Fibroblast of upper back skin (primary cell): ENCODE measurements around the gene ARHGAP30.
A peak's percentile ranks its signal among the peaks of the same experiment; 100 is the strongest.

ENCODE experiments used
- DNase-seq: peaks from one replicate; pipeline ENCODE4 v3.0.0-alpha.2; 2013

ARHGAP30 gene

DNA sequence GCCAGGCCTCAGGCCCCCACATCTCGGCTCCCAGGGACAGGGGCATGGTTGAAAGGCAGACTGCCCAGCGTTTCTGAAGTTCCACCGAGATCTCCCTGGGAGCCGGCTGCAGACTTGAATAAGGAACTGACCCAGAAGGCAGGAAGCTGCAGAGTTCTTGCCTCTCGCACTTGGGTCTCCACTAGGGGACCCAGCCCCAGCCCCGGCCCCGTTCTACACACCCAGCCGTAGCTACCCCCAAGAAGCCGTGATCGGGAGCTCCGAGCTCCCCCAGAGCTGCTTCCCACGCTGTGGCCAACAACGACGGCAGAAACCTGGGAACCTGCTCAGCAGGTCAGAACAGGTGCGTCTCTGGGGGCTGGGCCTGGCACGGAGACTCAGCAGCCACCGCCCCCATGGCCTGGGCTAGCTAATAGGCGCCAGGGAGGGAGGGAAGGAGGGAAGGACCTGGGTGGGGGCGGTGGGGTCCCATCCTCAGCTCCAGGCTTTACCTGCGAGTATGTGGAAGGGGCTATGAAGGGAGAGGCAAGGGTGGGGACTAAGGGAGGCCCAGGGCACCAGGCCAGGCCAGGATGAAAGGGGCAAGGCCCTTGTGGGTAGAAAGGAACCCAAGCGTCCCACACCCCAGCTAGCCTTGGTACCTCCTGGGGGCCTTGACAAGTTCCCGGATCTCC is 19.7 kb upstream of the ARHGAP30 start, which contains the start of gene NECTIN4:
TSS of gene NECTIN4 (minus strand) at position 308 of the 674 bp plus-strand sequence. CDS start at position 46, 262 bp downstream.
- no peak for DNase-seq

DNA sequence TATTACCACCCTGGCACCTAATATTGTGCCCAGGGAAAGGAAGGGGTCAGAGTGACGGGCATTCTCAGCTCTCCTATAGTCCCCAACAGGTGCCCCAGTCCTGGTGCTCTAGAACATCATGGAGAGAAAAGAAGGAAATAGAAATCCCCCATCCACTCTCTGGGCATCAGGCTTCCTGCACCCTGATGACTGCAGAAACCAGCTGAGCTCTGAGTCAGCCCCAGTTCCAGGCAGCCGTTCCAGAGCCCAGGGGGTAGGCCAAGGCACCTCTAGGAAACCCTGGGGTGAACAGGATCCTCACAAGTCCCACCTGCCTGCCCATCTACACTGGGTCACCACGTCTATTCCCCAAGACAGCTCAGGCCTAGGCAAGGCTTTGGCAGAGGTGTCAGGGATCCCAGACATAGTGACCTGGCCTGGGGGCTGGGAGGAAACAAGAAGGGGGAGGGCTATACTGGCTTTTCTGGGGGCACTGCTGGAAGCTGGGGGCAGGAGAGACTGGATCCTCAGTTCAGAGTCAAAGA is 19.0 kb upstream of the ARHGAP30 start:
- no peak for DNase-seq

DNA sequence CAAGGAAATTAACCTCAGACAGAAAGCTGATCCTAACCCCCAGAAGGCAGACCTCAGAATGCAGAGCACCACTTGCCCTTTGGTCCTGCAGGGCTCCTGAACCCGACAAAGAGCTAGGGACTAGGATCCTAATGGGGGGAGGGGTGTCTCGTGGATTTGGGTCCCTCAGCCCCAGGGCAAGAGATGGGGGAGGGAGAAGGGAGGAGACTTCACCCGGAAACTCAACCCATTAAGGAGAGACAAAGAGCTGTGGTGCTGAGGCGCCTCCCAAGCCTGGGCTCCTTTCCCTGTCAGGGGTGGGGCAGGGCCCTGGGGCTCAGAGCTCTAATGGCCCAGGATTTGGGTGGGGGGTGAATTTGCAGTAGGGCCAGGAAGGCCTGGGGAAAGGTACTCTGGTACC is 16.8 kb upstream of the ARHGAP30 start:
- DNase-seq, result no peak

DNA sequence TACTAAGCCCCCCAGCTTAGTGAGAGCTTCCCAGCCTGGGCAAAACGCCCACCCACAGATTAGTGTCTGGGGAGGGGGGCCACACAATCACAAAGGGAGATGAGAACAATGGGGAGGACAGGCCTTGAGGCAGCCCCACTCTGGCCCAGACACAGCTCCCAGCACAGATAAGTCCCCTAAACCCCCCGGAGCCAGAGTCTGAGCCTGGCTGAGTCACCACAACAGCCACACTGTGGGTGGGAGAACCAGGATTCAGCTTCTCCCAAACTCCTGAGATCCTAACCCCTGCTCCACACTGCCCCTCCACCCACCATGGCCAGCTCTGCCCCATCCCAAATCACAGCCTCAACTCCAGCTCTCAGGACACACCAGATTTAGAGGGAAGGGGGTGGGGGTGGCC is 15.5 kb upstream of the ARHGAP30 start:
- peak; percentile 44 for DNase-seq

DNA sequence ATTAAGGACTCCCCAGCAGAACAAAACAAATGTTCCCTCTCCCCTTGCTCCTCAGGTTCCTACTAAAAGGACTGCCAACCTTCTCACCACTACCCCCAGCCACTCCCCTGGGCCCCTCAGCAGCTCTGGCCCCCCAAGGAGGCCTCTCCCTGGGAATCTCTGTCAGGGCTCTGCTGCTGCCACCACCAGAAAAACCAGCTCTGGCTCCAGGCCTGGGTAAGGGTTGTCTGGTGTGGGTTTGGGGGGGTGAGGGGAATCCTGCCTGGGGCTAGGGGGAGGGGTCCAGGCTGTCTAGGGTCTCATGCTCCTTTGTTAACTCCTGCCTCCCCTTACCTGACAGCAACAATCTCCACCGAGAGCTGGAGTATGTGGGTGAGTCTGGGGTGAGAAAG is 14.9 kb upstream of the ARHGAP30 start:
- DNase-seq, result no peak

DNA sequence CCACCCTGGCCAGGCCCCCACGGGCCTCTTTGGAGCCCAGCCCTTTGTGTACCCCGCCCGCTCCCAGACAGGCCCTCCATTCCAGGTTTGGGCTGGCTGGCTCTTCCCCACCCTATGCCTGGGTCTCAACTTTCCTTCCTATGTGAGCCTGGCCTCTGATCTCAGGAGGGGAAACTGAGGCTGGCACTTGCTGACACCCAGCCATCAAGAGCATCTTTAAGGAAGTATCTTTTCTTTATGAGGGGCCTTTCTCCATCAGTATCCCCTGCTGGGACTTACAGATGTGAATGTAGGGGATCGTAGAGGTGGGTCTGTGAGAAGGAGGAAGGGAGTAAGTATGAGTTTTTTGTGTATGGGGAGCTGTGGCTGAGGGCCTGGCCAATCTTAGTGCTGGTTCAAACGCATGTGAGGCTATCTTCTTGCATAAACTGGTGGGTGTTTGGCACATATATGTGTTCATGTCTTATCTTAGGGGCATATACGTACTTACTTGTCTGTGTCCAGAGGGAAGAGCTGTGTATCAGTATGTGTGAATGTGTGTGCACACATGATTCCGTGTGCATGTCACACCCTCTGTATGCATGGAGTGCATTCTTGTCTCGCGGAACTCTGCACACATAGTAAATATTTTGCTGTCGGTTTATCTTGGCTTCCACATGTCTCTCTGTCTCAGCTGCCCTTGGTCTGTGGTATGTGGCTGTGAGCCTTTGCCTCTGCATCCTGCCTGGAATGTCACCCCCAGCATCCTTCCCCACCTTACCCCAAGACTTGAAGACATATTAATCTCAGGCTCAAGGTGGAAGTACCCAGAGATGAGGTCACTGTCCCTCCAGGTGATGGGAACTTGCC is 14.3 kb upstream of the ARHGAP30 start:
- no peak for DNase-seq

DNA sequence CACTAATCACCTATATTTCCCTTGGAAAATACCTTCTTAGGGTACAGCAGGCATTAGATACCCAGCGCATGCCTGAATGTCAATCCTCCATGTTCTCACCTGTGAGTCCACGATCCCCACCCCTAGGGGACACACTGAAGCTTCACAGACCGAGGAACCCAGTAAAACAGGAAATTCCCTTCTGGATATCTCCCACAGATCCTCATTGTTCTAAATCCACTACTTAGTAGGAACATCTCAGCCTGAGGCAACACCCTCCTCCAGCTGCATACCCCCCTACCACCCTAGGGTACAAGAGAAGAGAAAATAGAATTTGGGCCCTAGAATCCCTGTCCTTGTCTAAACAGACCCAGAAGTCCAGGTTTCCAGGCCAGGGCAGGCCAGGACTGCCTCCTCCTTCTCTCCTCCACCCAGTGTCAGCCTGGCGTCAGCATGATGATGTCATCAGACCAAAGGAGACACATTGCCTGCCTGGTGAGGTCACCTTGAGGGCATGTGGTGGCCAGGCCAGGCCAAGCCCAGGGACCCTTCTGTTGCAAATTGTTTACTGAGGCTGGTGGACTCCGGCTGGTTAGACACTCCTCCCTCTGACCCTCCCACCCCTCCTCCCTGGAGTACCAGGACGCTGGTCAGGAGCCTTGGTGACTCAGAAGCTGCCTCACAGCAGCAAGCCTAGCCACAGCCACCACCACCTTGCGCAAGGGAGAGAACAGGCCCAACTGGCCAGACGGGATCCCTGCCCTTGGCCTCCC is 13.5 kb upstream of the ARHGAP30 start:
- peak; percentile 87 for DNase-seq

DNA sequence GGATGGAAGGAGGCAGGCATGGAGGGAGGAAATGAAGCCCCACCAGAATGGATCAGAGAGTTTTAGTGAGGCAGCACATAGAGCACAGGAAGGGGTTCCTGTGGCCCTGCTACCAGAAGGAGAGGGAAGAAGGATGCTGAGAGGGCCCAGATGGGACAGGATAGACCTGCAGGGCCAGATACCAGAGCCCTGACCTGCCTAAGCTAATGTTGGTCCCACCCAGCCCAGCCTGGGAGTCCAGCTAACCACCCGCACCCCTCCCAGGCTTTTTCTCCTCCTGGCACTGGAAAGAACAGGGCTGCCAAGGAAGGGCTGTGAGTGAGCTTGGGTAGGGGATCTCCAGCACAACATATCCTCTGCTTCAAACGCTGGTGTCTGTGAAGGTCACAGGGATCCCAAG is 12.8 kb upstream of the ARHGAP30 start:
- no peak for DNase-seq

DNA sequence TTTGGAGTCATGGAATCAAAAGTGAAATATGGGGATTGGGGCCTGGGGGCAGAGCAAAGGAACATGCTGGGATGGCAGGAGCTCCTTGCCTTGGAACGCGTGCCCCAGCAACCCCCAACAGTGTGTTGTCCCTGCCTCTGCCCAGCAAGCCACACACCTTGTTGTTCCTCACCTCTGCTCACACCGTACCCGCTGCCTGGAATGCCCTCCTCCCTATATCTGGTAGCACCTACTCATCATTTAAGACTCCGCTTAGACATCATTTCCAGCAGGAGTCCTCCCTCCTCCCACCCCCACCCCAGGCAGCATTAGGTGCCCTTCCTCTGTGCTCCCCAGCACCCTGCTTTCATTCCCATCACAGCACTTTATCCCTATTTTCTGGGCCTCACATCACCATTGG is 11.8 kb upstream of the ARHGAP30 start:
- DNase-seq, result no peak

DNA sequence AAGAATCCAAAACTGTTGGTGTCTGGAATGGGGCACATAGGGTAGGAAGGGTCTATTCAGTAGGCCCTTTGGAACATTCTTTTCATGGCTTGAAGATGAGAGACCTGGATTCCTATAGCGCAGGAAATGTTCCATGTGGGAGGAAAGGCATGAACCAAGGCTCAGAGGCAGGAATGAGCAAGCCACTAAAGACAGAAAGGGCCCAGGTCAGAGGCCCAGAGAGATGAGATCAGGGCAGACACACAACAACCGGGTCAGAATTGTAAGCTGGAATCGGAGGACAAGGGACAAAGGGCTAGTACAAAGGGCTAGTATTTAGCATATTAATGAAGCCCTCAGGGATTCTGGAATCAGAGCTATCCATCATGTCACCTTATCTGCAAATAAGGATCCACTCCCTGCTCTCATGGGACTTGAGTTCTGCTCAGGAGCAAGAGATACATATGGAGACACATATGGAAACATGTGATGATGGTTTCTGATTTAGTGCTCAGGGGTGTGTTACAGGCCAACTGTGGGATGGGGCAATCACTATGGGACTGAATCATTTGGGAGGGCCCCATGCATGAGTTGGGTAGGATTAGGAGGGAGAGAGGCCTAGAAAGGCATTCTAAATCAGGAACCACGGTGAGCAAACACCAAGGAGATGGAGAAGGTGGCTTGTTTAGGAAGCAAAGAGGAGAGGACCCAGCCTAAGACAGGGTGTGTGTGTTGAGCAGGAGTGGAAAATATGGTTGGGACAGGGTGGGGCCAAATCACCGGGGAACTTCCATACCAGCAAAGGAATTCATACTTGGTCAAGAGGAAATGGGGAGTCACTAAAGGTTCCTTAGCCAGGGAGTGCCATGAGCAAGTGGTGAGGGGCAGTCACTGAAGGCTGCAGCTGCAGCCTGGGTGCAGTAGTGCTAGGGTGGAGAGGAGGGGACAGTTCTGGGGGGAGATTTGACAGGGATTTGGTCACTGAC is 11.0 kb upstream of the ARHGAP30 start:
- peak; percentile 43 for DNase-seq

DNA sequence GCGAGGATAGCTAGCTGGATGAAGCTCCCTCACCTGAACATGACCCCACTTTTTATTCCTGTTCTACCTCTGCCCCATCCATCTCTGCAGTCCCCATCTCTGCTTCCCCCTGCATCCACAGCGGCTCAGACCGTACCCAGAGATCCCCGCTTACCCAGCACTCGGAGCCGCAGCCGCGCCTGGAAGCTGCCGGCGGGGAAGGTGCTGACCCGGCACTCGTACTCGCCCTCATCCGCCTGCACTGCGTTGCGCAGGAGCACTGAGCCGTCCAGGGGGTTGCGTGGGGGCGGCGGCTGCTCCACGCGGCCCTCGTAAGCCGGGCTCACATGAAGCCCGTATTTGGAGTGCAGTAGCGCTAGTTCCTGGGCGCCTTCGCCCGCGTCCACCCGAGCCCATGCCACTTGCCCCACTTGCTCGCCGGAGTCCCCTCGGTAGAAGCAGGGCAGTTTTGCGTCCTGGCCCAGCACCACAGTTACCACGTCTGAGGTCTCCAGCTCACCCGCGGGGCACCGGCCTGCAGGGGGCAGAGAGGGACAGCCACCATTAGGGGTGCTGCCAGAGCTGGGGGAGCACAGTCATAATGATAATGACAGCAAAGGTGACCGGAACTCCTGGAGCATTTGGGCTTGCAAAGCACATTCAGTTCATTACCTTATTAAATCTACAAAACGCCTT is 9.9 kb upstream of the ARHGAP30 start:
- no peak for DNase-seq

DNA sequence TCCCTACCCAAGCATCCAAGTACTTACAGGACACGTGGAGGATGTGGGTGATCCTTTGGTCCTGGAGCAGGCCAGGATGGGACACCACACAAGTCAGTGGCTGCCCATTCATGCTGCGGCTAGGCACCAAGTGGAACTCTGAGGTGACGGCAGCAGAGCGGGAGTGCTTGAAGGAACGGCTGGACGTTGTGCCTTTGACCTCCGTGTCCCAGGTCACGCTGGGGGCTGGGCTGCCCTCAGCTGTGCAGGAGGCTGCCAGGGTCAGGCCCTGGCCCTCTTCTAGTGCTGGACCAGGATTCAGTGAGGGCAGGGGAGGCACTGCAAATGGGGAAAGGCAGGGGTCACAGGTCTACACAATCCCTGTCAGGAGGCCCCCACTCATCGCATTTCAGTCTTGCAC is 7.7 kb upstream of the ARHGAP30 start:
- DNase-seq, result no peak

DNA sequence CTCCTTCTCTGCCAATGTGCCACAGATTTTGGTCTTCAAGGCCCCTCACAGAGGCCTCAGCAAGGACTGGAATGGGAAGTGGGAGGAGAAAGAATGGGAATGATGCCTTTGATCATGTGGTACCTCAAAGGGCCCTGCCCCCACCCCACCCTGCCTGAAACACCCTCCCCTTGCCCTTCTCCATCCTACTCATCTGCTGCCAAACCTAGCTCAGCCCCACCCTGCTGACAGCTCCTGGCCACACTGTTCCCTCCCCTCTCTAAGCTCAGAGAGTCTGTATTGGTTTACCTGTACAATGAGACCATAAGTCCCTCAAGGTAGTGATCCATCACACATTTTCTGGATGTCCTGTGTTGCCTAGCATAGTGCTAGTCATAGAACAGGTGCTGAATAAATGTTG is 6.7 kb upstream of the ARHGAP30 start:
- DNase-seq, result no peak

DNA sequence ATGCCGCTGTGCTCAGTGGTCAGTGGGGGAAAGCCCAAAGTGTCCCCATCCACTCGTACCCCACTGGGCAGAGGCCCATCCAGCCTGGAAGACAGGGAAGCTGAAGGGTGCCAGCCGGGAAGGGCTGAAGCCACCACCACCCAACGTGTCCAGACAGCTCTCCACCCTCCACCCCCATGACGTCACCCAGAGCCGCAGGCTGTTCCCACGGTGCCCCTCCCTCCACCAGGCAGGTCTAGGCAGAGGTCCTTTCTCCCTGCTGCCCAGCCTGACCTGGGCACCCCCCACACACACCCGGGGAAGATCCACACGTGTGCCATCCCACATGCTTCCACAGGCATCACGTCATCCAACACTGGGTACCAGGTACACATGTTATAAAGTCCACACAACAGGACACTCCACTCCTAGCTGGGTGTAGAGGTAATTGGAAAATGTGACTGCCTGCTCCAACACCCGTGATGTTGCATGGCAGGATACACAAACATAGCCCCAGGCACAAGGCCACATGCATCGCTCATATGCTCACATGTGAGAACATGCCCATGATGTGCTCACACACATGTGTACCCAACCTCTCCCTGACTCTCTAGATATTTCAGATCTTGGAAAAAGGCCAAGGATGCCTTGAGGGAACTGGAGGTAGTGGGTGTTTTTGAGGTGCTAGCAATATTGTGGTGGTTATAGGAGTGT is 5.1 kb upstream of the ARHGAP30 start:
- DNase-seq, result no peak

DNA sequence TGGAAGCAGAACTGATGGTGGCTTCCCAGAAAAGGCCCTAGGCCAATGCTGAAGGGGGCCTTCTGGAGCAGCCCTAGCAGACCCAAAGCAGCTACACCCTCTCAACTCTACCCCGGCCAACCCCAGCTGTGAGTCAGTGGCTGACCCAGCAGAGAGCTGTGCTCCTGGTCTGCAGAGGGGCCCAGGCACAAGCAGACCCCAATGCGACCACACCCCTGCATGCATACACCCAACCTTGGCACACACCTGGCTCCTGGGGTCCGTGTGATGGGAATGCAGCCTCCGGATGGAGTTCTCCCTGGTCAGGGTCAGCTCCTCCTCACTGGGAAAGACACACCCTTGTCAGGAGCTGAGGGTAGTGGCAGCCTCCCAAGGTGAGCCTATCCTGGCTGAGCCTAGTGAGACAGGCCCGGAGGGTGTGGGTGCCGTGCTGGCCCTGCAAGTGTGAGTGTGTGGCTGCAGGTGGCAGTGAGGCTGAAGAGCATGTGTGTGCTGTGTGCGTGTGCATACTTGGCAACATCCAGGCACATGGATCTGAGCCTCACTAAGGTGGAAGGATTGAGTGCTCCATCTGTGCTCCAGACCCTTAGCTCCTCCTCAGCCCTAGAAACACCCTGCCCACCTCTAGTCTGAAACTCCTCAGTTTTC is 3.9 kb upstream of the ARHGAP30 start:
- no peak for DNase-seq

DNA sequence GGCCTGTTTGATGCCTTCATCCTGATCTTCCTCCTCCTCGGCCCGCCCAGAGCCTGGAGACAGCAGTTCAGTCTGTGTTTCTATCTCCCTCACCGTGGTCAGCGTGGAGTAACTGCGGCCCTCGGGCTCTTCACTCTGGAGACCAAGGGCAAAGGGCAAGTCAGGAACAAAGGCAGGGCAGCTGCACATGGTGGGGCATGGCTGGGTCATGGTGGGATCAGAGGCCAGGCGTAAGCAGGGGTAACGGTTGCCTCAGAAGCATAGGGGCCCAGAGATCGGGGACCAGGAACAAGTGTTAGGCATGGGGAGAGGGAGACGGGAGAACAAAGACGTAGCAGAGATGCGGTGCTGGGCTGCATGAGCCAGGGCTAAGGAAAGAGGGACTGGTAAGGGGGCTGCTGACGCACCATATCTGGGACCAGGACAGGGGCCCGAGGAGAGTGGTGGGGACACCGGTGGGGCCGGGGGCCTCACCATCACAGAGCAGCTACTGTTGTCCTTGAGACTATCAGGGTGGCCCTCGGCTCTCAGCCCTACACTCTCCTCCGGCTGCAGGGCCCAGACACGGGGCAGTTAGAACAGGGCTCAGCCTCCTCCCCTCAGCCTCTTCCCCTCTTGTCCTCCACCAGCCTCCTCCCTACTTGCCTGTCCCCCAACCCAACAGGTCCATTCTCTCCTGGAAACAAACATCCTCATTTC is 3.2 kb upstream of the ARHGAP30 start:
- DNase-seq, result no peak

DNA sequence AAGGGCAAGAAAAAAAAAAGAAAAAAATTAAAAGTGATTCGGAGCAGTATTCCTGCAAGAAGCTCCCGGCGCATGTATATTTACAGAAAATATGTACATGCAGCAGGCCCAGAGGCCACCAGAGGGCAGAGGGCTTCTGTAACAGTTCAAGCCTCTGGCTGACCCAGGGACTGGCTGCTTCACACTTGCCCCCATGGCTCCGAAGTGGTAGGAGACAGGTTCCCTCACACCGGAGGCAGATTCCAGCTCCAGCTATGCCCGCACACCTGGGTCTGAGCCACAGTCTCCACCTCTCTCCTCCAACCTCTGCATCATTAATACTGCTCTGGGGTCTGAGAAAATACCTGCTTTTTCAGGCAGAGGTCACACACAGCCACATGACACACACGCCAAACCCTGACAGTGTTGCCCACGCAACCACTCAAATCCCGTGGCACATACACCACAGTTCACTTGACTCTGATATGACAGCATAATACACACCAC is 2.2 kb upstream of the ARHGAP30 start:
- peak; percentile 49 for DNase-seq

DNA sequence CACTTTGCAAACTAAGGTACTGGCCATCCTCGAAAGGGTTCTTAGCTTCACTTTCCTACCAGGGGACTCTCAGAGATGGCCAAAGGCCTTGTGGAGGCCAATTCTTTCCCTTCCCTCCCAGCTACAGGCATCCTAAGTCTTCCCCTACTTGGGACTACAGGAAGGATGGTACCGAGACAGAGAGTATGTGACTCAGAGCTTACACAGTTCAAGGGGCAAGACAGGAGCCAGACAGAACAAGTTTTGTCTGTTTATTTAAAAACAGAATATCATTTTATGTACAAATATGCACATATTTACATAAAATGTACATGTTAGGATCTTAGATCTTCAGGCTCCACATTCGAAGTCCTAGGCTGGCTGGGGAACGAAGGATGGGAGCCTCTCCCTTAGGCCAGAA is 1.1 kb upstream of the ARHGAP30 start:
- DNase-seq, result no peak

DNA sequence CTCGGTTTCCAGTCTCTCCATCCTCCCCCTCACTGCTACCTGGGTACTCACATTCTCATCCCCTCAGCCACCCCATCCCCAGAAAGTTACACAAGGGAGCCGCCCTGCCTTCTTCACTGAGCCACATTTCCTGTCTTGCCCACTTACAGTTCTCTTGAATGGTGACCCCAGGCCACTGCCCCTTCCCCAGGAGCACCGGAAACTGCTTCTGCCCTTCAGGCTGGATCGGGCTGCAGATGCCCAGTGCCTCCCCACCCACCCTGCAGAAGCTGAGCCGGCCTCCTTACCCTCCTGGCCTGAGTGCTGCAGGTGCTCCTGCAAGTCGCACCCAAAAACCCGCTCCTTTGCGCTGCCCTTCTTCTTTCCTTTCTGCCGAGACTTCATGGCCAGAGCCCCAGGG is 450 bp downstream of the ARHGAP30 start:
- DNase-seq, result no peak
